Mesothelial cell of epicardium (in vitro differentiated cells): ENCODE results near the gene TEX52. TPM values are rescaled to one million over a fixed set of nuclear protein-coding genes. Genes with fewer than 3 reads are reported as not detected.
A peak's percentile ranks its signal among the peaks of the same experiment; 100 is the strongest.

ENCODE experiments used
- DNase-seq, 2 experiments: peaks; one replicate each; pipeline ENCODE4 v3.0.0; 2021; ENCODE audit warnings: low spot score in 2 of 2; ENCODE audit not compliant: unreplicated experiment in 2 of 2
- H3K27ac Mint-ChIP-seq: 2 replicates; pipeline ENCODE4 v1.8.0; 2021; ENCODE audit warnings: mixed read lengths
- H3K27me3 Mint-ChIP-seq: 2 replicates; pipeline ENCODE4 v1.8.0; 2021; ENCODE audit warnings: low read depth, mixed read lengths
- H3K36me3 Mint-ChIP-seq: 2 replicates; pipeline ENCODE4 v1.8.0; 2021; ENCODE audit warnings: mixed read lengths
- H3K4me1 Mint-ChIP-seq: 2 replicates; pipeline ENCODE4 v1.8.0; 2021; ENCODE audit warnings: mixed read lengths
- H3K4me3 Mint-ChIP-seq: 2 replicates; pipeline ENCODE4 v1.8.0; 2021; ENCODE audit warnings: mild to moderate bottlenecking, moderate library complexity, mixed read lengths
- H3K9me3 Mint-ChIP-seq: 2 replicates; pipeline ENCODE4 v1.8.0; 2021; ENCODE audit warnings: mixed read lengths
- CTCF ChIP-seq: fragments of 200-600 bp; sonication (generic); IDR thresholded peaks from one replicate; pipeline ENCODE4 v1.5.0; 2021; ENCODE audit warnings: antibody characterized with exemption; ENCODE audit not compliant: unreplicated experiment
- total RNA-seq: library from RNA; stranded (reverse); gene quantifications from 3 replicates; pipeline ENCODE4 v1.2.1, GENCODE V29; 2021

Gene TEX52
- total RNA-seq, 1 donor from 2014 or later, result not detected

- Mint-ChIP-seq H3K4me1 (peaks cover 22% of the 10 kb centered on the region), H3K36me3 (peaks cover 20% of the 10 kb centered on the region), H3K4me3 (peak overlapping the region; percentile 90), H3K27ac (peak overlapping the region; percentile 90), H3K27me3 (no peaks in the 10 kb centered on the region), H3K9me3 (no peaks in the 10 kb centered on the region)
- TF ChIP-seq CTCF, result no peak
- no peak for DNase-seq
Observed at GRCh38 chr12:2890001-2890387, 33.2 kb upstream of the TEX52 start.

DNA sequence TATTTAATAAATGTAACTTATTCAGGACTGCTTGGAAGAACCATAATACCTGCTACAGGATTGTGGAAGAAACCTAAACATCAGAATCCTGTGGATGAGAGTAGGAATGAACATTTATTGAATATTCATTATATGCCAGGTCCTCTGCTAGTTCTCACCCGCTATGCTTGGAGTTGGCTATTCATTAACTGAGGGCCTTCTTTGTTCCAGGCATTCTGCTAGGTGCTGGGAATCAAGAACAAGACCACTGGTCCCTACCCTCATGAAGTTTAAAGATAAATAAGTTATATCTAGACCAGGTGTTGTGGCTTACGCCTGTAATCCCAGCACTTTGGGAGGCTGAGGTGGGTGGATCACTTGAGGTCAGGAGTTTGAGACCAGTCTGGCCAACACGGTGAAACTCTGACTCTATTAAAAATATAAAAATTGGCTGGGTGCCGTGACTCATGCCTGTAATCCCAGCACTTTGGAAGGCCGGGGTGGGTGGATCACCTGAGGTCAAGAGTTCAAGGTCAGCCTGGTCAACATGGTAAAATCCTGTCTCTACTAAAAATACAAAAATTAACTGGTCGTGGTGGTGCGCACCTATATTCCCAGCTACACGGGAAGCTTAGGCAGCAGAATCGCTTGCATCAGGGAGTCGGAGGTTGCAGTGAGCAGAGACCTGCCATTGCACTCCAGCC lies 30.1 kb upstream of the TEX52 start:
- DNase-seq, result no peak
- H3K9me3 Mint-ChIP-seq, result no peaks in the 10 kb centered on the region

GRCh38 chr12:2884810-2885209 lies 28.0 kb upstream of the TEX52 start:
- TF ChIP-seq CTCF, result no peak
- no peaks in the 10 kb centered on the region for H3K4me1 Mint-ChIP-seq
- H3K27ac Mint-ChIP-seq, result no peak overlapping the region
- no peaks in the 10 kb centered on the region for H3K27me3 Mint-ChIP-seq
- peaks cover 30% of the 10 kb centered on the region for H3K36me3 Mint-ChIP-seq
- no peak for DNase-seq
- no peaks in the 10 kb centered on the region for H3K9me3 Mint-ChIP-seq
- no peak overlapping the region for H3K4me3 Mint-ChIP-seq

More for the DNA sequence above, 30.1 kb upstream of the TEX52 start:
- TF ChIP-seq CTCF, result no peak
- peaks cover 27% of the 10 kb centered on the region for H3K36me3 Mint-ChIP-seq
- peaks cover 8% of the 10 kb centered on the region for H3K4me1 Mint-ChIP-seq
- H3K27me3 Mint-ChIP-seq, result no peaks in the 10 kb centered on the region
- no peak overlapping the region for H3K27ac Mint-ChIP-seq
- H3K4me3 Mint-ChIP-seq, result no peak overlapping the region

DNA sequence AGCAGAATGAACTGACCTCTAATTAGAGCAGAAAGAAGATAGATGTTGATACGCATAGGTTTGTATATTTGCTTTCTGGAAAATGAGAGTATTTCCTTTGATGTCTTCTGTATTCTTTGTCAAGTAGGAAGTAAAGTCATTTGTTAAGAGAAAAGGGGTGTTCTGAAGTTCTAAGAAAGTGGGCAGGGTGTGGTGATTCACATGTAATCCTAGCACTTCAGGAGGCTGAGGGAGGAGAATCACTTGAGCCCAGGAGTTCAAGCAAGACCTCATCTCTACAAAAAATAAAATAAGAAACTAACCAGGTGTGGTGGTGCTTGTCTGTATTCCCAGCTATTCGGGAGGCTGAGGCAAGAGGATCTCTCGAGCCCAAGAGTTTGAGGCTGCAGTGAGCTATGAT lies 23.0 kb upstream of the TEX52 start:
- peaks cover 21% of the 10 kb centered on the region for H3K4me1 Mint-ChIP-seq
- no peaks in the 10 kb centered on the region for H3K9me3 Mint-ChIP-seq
- no peak overlapping the region for H3K4me3 Mint-ChIP-seq
- no peak overlapping the region for H3K27ac Mint-ChIP-seq
- no peak for TF ChIP-seq CTCF
- no peak for DNase-seq
- peaks cover 11% of the 10 kb centered on the region for H3K36me3 Mint-ChIP-seq
- H3K27me3 Mint-ChIP-seq, result no peaks in the 10 kb centered on the region

DNA sequence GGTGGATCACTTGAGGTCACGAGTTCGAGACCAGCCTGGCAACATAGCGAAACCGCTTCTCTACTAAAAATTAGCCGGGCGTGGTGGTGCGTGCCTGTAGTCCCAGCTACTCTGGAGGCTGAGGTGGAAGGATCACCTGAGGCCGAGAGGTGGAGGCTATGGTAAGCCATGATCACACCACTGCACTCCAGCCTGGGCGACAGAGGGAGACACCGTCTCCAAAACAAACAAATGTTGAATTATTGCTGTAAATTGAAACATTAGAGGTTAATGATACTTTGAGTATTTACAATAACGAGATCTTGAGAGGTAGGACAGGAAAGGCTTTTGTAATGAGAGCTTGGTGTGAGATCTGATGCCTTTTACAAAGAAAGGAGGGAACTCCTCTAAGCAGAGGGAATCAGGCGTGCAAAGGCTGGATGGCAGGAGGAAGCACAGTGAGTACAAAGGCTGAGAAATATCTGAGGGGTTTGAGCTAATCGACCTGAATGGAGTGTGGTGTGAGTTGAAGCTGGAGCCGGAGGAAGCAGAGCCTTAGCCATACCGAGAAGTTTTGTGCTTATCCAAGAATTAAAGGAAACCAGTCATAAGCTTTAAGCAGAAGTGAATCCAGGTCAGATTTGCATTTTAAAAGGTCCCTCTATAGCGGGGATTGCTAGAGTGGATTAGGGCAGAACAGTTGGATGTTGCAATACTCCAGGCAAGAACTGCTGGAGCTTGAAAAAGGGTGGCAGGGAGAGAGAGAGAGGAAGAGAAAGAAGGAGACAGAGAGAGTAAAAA lies 21.3 kb upstream of the TEX52 start:
- H3K4me3 Mint-ChIP-seq, result peak overlapping the region; percentile 99
- TF ChIP-seq CTCF, result no peak
- peaks cover 21% of the 10 kb centered on the region for H3K4me1 Mint-ChIP-seq
- H3K27me3 Mint-ChIP-seq, result no peaks in the 10 kb centered on the region
- DNase-seq, result no peak
- H3K27ac Mint-ChIP-seq, result peak overlapping the region; percentile 99
- no peaks in the 10 kb centered on the region for H3K9me3 Mint-ChIP-seq
- peaks cover 6% of the 10 kb centered on the region for H3K36me3 Mint-ChIP-seq
